AG09309 (cell line): ENCODE results near the gene FAM98A.

Experiments
- DNase-seq: peaks from one replicate; pipeline ENCODE4 v3.0.0-alpha.2; 2010; ENCODE audit warnings: low read depth
- H3K4me3 ChIP-seq: 2 replicates; pipeline ENCODE4 v1.5.1; 2011; ENCODE audit warnings: mild to moderate bottlenecking, low read depth, low read length, moderate library complexity; ENCODE audit not compliant: control insufficient read depth
- CTCF ChIP-seq: IDR thresholded peaks from 2 replicates; pipeline ENCODE4 v1.5.1; 2011; ENCODE audit warnings: mild to moderate bottlenecking, low read depth, low read length, inconsistent platforms; ENCODE audit not compliant: insufficient read depth, control insufficient read depth; ENCODE audit errors: missing control alignments

The FAM98A gene

DNA sequence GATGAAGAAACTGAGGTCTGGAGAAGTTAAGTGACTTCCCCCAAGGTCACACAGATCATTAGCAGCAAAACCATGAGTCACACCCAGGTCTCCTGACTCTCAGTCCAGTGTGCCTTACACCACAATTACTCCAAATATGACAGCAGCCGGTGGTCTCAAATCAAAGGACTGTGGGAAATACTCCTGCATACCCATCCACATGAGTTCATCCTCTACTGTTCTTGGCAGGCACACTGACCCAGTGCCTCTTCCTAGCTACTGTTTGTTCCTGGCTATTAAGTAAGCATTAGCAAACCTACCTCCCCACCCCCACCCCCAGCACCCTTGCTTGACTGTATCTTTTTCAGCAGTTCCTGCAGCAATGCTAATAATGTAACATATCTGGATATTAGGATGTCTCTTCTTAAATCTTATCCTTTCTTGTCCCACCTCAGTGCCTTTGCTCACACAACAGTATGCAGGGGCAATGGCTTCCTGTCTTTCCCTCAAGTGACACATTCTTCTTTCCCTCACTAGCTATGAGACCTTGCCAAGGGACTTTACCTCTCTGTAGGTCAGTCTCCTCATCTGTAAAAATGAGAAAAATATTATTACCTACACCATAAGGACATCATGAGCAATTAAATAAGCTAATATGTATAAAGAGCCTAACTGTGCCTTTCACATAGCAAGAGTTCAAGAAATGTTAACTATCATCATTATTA is 46.2 kb downstream of the FAM98A start:
- no peak for DNase-seq
- H3K4me3 ChIP-seq = no peak overlapping the region

DNA sequence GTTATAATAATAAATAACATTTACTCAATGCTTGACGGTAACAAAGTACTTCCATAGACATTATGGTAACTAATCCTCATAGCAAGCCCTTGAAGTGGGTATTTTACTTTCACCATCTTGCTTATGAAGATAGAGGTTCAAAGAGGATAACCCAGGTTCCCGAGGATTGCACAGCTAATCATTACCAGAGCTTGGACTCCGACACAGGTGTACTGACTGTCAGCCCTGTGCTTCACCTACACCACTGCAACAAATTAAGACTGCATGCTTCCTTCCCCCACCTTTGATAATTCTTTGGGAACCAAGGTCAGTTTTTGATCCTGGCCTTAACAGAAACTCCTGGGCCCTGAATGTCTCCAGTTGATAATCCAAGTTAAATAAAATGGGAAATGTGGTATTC is 48.9 kb downstream of the FAM98A start:
- no peak for TF ChIP-seq CTCF
- no peak for DNase-seq
- no peak overlapping the region for H3K4me3 ChIP-seq

More for the DNA sequence above, 46.2 kb downstream of the FAM98A start:
- TF ChIP-seq CTCF = no peak

GRCh38 chr2:33541243-33541642 is 57.9 kb downstream of the FAM98A start:
- DNase-seq = no peak
- TF ChIP-seq CTCF = no peak
- no peak overlapping the region for H3K4me3 ChIP-seq

GRCh38 chr2:33535421-33535820 is 63.7 kb downstream of the FAM98A start:
- no peak for DNase-seq
- H3K4me3 ChIP-seq = no peak overlapping the region
- TF ChIP-seq CTCF = no peak
